Thyroid gland (tissue), 4 donors: ENCODE measurements around the gene CPHXL. TPM values are rescaled to one million over a fixed set of nuclear protein-coding genes. Genes with fewer than 3 reads are reported as not detected.

ENCODE experiments used
- DNase-seq, 2 donors: peaks; one replicate each; pipeline ENCODE4 v3.0.0-alpha.2; 2019
- H3K27ac ChIP-seq, 3 donors: fragments of 200-600 bp; sonication (generic); 1 replicate in 2 of 3; 2 replicates in 1 of 3; pipeline ENCODE4 v1.5.1; 2016 to 2019; ENCODE audit warnings: mild to moderate bottlenecking in 1 of 3, moderate library complexity in 1 of 3
- H3K27me3 ChIP-seq: fragments of 200-600 bp; sonication (generic); one replicate; pipeline ENCODE4 v1.5.1; 2019
- H3K36me3 ChIP-seq, 2 donors: fragments of 200-600 bp; sonication (generic); one replicate each; pipeline ENCODE4 v1.5.1; 2016 to 2019
- H3K4me1 ChIP-seq, 2 donors: fragments of 200-600 bp; sonication (generic); one replicate each; pipeline ENCODE4 v1.5.1; 2017 to 2019
- H3K4me3 ChIP-seq, 3 donors: fragments of 200-600 bp; sonication (generic); replicated peaks in 1 of 3; 1 replicate in 2 of 3; 2 replicates in 1 of 3; pipeline ENCODE4 v1.5.1; 2016; ENCODE audit warnings: mild to moderate bottlenecking in 1 of 3
- H3K9me3 ChIP-seq: fragments of 200-600 bp; sonication (generic); one replicate; pipeline ENCODE4 v1.5.1; 2017
- CTCF ChIP-seq, 6 experiments: fragments of 200-600 bp in 3 of 6; fragments of 450-650 bp in 3 of 6; sonication (generic) in 3 of 6; IDR thresholded peaks; one replicate each; pipeline ENCODE4 v1.5.1; 2016 to 2019; ENCODE audit warnings: antibody characterized with exemption in 6 of 6, mild to moderate bottlenecking in 2 of 6, inconsistent platforms in 1 of 6, moderate library complexity in 1 of 6
- POLR2A ChIP-seq, 2 donors: fragments of 450-650 bp; IDR thresholded peaks; one replicate each; pipeline ENCODE4 v1.6.1; 2017; ENCODE audit warnings: antibody characterized with exemption in 2 of 2, mild to moderate bottlenecking in 2 of 2, moderate library complexity in 1 of 2
- intact Hi-C: fragments of 100-400 bp; cut with DNase I; formaldehyde crosslinking; loops from one replicate; pipeline ENCODE4 v1.15.1; 2023
- small RNA-seq: library from RNA; depleted of rRNA; stranded (forward); fragments of <200 nt; gene quantifications from one replicate; pipeline ENCODE3, GENCODE V24; 2016
- total RNA-seq, 4 donors: library from RNA; depleted of rRNA; stranded (reverse); fragments of >200 nt; gene quantifications; one replicate each; pipeline ENCODE4 v1.2.3, GENCODE V29; 2016

The CPHXL gene
- total RNA-seq, 4 donors from 2014 or later = not detected

GRCh38 chr16:75667503-75667902 lies 58.8 kb downstream of the CPHXL start:
- TF ChIP-seq CTCF (IDR thresholded peaks at IDR 0.05) (no peak), POLR2A (IDR thresholded peaks at IDR 0.05) (no peak)
- intact Hi-C loops = no loop called here
- no peak overlapping the region for H3K4me3 ChIP-seq

More at GRCh38 chr16:75667503-75667902, 58.8 kb downstream of the CPHXL start:
- no peaks in the 10 kb centered on the region for H3K4me1 ChIP-seq
- no peaks in the 10 kb centered on the region for H3K36me3 ChIP-seq
- DNase-seq = no peak
- H3K27me3 ChIP-seq = no peaks in the 10 kb centered on the region
- H3K27ac ChIP-seq = no peak overlapping the region
- H3K9me3 ChIP-seq = no peaks in the 10 kb centered on the region

Small RNA genes lying within 50 kb of the gene (small RNA-seq; reads per million reads assigned to genes)
- not detected for gene RN7SL520P

Other genes starting within 250 kb of the CPHXL start
- gene CHST6, start 231.0 kb downstream of the CPHXL start, total RNA-seq = under 1 TPM in 3 of 4 donors, not detected in 1; 0.13 to 0.29 (median 0.22) TPM
- under 1 TPM in 1 of 4 donors, not detected in 3; 0.50 TPM for gene CHST5, start 190.4 kb downstream of the CPHXL start, total RNA-seq
- 10 to 100 TPM in 2 of 4 donors, 1 to 10 TPM in 2; 3.6 to 22.2 (median 10.9) TPM for gene TMEM231, start 170.2 kb downstream of the CPHXL start, total RNA-seq
- 100 to 1,000 TPM in 2 of 4 donors, 10 to 100 TPM in 2; 75.3 to 223 (median 122) TPM for gene GABARAPL2, start 160.1 kb downstream of the CPHXL start, total RNA-seq
- gene ADAT1, start 103.2 kb downstream of the CPHXL start, total RNA-seq = 10 to 100 TPM; 36.8 to 72.3 (median 50.7) TPM
- gene KARS1, start 78.8 kb downstream of the CPHXL start, total RNA-seq = 100 to 1,000 TPM in 2 of 4 donors, 10 to 100 TPM in 2; 82.9 to 105 (median 95.4) TPM
- gene TERF2IP, start 78.7 kb downstream of the CPHXL start, total RNA-seq = 100 to 1,000 TPM in 3 of 4 donors, 10 to 100 TPM in 1; 96.4 to 115 (median 106) TPM
- gene CPHXL2, start 49.5 kb downstream of the CPHXL start, total RNA-seq = not detected
- gene DUXB, start 25.0 kb downstream of the CPHXL start, total RNA-seq = not detected